GM04503 (cell line): ENCODE measurements around the gene CSKMT.
A peak's percentile ranks its signal among the peaks of the same experiment; 100 is the strongest.
"Not testable (repeated sequence)": the region's sequence is repeated elsewhere in the genome, so short reads cannot be mapped to it uniquely, and the experiment has no call there.

Experiments
- DNase-seq: peaks from one replicate; pipeline ENCODE4 v3.0.0-alpha.2; 2012; ENCODE audit warnings: low read depth

CSKMT gene

DNA sequence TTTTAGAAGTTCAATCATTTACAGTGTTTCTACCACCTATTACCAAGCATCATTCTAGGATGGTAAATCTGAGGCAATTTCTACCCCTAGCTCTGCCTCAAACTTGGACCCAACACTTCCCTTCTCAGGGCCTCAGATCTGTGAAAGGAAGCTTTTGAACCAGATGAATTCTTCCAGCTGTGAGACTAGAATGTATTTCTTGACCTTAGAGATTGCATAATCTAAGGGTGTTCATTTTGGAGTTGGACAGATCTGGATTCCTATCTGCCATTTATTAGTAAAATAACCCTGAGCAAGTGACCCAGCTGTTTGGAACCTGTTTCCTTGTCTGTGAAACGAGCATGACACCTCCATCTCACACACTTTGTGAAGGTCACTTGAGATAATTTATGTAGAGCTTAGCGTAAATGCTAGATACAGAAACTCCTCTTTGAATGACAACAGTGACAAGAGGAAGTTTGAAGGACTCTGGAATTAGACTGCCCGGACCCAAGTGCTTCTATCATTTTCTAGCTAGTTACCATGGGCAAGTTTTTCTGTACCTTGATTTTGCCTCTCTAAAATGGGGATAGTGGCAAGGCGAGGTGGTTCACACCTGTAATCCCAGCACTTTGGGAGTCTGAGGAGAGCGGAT is 8.2 kb upstream of the CSKMT start:
- no peak for DNase-seq

DNA sequence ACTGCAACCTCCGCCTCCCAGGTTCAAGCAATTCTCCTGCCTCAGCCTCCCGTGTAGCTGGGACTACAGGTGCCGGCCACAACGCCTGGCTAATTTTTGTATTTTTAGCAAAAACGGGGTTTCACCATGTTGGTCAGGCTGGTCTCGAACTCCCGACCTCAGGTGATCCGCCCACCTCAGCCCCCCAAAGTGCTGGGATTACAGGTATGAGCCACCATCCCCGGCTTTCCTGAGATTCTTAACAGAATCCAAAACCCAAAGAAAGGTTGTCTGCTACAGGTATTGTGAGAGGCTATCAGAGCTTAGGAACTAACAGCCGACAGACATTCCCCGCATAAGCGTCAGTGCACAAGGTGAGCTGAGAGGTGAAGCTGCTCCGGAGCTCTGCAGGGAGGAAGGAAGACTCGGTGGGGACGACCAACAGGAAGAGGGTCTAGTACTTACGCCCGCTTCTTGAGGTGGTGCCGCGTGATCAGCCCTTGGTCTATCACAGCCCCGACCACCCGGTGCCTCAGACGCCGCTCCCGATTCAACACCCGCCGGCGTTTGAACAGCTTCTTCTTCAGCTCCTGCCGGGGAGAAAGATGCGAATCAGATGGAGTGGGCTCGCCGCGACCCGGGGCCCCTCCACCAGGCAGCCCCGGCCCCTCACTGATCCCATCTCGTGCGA is 572 bp upstream of the CSKMT start:
- no peak for DNase-seq

GRCh38 chr11:62665599-62666258 is 617 bp downstream of the CSKMT start:
- peak; percentile 22 for DNase-seq

DNA sequence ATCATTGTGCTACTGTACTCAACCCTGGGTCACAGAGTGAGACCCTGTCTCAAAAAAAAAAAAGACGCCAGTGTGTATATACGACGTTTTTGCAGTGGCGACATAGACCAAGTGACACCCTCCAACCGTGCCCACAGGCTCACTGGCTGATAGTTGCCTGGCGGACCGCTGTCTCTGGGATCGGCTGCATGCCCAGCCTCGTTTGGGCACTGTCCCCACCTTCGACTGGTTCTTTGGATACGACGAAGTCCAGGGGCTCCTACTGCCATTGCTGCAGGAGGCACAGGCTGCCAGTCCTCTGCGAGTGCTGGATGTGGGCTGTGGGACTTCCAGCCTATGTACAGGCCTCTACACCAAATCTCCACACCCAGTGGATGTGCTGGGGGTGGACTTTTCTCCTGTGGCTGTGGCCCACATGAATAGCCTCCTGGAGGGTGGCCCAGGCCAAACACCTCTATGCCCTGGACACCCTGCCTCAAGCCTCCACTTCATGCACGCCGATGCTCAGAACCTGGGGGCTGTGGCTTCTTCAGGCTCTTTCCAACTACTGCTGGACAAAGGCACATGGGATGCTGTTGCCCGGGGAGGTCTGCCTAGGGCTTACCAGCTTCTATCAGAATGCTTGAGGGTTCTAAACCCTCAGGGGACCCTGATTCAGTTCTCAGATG is 1.3 kb downstream of the CSKMT start:
- no peak for DNase-seq

GRCh38 chr11:62667460-62667859 is 2.3 kb downstream of the CSKMT start:
- no peak for DNase-seq

DNA sequence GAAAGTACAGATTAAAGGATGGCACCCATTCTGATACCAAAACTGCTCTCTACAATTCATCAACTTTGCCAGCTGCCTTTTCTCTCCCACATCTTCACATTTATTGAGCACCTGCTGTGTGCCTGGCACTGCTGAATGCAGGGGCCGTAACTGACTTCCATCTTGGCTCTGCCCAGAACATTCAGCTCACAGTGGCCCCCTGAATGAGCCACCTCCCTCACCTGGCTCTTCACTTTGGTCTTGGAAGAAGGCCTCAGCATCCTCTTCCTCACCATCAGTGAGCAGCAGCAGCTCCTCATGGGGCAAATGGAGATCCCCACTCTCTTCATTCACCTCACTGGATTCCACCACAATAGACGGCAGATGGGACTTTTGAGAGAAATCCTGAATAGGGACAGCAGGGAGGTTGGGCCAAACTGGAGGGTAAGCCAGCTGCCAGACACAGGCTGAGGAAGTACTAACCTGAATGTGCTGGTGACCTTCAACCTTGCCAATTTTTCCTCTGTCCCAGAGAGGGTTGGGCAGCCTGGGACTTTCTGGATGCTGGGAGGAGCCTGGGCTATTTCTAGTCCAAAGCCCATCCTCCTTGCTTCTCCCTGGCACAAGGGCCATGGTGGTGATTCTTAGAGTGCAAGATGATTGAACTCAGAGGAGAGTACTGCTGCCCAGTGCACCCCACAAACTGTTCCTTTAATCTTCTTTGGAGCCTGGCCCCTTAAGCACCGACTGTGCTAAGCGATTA is 4.5 kb downstream of the CSKMT start:
- DNase-seq: no peak

GRCh38 chr11:62671236-62671607 is 6.1 kb downstream of the CSKMT start:
- DNase-seq: no peak

GRCh38 chr11:62671608-62672389 is 6.7 kb downstream of the CSKMT start, which contains the start of the genes LBHD1 and UQCC3:
Gene LBHD1 (minus strand): TSS chr11:62672267. CDS start chr11:62670031, 2,236 bp downstream.
Gene UQCC3 (plus strand): TSS chr11:62671673. CDS start chr11:62671746, 73 bp downstream.
- peak; percentile 47 for DNase-seq

GRCh38 chr11:62673196-62673525 is 8.0 kb downstream of the CSKMT start:
- no peak for DNase-seq

- DNase-seq: not testable (repeated sequence)
Observed at GRCh38 chr11:62675415-62675814, 10.3 kb downstream of the CSKMT start.

DNA sequence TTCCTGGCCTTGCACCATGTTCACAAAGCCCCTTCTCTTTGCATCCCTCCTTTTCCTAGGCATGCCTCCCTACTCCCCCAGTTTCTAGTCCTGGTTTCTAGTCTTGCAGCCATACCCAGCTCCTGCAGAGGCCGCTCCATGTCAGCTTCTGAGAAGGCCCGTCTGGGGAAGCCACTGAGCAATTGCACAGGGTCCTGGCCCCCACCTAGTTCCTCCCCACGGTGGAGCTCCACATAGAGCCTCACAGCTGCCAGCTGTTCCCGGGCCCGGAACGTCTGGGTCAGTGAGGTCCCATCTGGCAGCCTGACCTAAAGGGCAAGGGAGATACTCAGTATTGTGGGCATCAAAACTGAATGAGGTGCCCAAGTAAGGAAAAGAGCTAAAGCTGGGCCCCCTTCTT is 11.6 kb downstream of the CSKMT start:
- no peak for DNase-seq

DNA sequence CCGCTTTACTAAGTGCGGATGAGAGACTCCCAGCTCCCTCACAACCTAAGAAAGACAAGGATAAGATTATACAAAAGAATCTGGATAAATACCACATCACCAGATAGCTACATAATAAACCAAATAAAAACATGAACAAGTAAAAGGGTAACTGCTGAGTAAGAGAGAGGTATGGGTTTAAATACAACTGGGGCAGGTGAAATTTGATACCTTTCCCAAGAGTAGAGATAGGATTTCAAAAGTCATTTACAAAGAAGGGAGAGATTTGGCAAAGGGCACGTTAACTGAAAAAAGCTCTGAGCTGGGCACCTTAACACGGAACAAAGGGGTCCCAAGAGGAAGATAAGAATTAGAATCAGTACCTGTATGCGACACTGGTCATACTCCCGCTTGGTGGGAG is 12.0 kb downstream of the CSKMT start:
- DNase-seq: no peak

DNA sequence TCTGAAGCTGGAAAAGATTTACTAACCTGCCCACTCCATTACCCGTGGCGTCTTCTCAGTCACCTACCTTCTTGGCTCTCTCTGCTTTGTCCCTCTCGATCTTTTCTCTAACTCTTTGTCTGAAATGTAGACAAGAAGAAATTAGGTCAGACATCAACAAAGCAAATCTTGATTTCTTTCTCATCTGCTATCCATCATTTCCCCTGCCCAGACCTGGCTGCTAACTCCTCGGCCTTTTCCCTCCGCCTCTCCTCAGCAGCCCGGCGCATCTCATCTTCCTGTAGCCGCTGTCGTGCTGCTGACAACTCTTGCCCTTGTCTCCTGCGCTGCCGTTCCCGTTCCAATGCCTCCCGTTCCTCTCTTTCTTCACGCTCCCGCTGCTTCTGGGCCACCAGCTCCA is 12.6 kb downstream of the CSKMT start:
- DNase-seq: no peak

GRCh38 chr11:62678433-62678769 is 13.3 kb downstream of the CSKMT start:
- DNase-seq: no peak

GRCh38 chr11:62678770-62679696 is 13.9 kb downstream of the CSKMT start, which contains the start of gene UBXN1:
Gene UBXN1 (minus strand): TSS chr11:62679073. CDS start chr11:62678923, 150 bp downstream.
- DNase-seq: peak; percentile 94

- DNase-seq: peak; percentile 65
Observed at GRCh38 chr11:62680825-62681240, 15.7 kb downstream of the CSKMT start.

- no peak for DNase-seq
Observed at GRCh38 chr11:62682518-62682917, 17.4 kb downstream of the CSKMT start.

GRCh38 chr11:62687508-62688396 is 22.6 kb downstream of the CSKMT start:
- no peak for DNase-seq

DNA sequence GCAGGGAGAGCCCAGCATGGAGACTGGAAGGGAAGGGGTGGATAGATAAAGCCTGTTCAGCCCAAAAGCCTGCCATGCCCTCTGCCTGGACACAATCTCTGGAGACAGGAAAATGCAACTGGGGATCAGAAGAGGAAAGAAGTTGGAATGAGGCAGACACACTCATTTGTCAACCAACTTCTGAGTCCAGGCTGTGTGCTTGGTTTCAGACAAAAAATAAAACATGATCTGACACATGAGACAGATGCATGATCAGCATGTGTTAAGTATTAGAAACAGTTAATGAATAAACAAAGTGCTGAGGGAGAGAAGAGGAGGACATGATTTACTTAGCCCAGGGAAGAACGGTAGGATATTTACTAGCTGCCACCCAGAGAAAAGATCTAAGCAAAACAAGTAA is 23.4 kb downstream of the CSKMT start:
- DNase-seq: no peak
